Measurements from ENCODE around the gene AMFR.

DNA sequence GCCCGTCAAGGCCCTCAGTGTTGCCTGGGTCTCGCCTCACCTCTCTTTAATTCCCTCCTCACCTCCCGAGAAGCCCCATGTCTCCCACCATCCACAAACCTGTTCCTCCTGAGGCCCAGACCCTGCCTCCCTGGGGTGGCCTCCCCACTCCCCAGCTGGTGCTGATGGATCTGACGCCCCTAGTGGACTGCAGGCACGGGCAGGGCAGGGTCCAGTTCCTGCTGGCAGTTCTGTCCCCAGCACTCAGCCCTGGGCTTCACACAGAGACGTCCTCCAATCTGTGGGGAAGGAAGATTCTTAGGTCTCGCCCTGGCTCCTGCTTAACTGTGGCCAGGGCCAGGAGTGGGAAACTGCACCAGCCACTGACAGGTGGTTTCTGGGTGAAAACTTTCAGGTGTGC is 108.8 kb downstream of the AMFR start:
- no peak for TF ChIP-seq POLR2A (IDR thresholded peaks at IDR 0.05)
- TF ChIP-seq, protein P1, sequence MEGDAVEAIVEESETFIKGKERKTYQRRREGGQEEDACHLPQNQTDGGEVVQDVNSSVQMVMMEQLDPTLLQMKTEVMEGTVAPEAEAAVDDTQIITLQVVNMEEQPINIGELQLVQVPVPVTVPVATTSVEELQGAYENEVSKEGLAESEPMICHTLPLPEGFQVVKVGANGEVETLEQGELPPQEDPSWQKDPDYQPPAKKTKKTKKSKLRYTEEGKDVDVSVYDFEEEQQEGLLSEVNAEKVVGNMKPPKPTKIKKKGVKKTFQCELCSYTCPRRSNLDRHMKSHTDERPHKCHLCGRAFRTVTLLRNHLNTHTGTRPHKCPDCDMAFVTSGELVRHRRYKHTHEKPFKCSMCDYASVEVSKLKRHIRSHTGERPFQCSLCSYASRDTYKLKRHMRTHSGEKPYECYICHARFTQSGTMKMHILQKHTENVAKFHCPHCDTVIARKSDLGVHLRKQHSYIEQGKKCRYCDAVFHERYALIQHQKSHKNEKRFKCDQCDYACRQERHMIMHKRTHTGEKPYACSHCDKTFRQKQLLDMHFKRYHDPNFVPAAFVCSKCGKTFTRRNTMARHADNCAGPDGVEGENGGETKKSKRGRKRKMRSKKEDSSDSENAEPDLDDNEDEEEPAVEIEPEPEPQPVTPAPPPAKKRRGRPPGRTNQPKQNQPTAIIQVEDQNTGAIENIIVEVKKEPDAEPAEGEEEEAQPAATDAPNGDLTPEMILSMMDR (IDR thresholded peaks at IDR 0.05) = peak in 1 of 4 donors; percentile 7

All from right lobe of liver (tissue), 4 donors.